H9 (cell line): ENCODE measurements around the gene MUS81. TPM values are rescaled to one million over a fixed set of nuclear protein-coding genes. Genes with fewer than 3 reads are reported as not detected.

ENCODE experiments used
- DNase-seq: peaks from one replicate; pipeline ENCODE4 v3.0.0-alpha.2; 2017
- H2AFZ ChIP-seq: one replicate; pipeline ENCODE4 v1.6.1; 2013; ENCODE audit warnings: mild to moderate bottlenecking, low read length, control low read depth, moderate library complexity
- H2AK5ac ChIP-seq: 2 replicates; pipeline ENCODE4 v1.6.1; 2013; ENCODE audit warnings: low read length, control low read depth, mixed read lengths; ENCODE audit not compliant: insufficient read length
- H2BK120ac ChIP-seq: one replicate; pipeline ENCODE4 v1.6.1; 2013; ENCODE audit warnings: low read depth, mild to moderate bottlenecking, low read length, control low read depth, inconsistent platforms; ENCODE audit not compliant: poor library complexity, severe bottlenecking
- H2BK12ac ChIP-seq: 2 replicates; pipeline ENCODE4 v1.6.1; 2013; ENCODE audit warnings: low read length, control low read depth, mixed read lengths, low read depth; ENCODE audit not compliant: insufficient read length
- H2BK15ac ChIP-seq: 2 replicates; pipeline ENCODE4 v1.6.1; 2013; ENCODE audit warnings: low read depth, low read length, control low read depth
- H2BK20ac ChIP-seq: one replicate; pipeline ENCODE4 v1.6.1; 2013; ENCODE audit warnings: low read depth, mild to moderate bottlenecking, low read length, control low read depth, inconsistent platforms; ENCODE audit not compliant: poor library complexity, severe bottlenecking
- H2BK5ac ChIP-seq: 2 replicates; pipeline ENCODE4 v1.6.1; 2013; ENCODE audit warnings: low read length, control low read depth, mixed read lengths; ENCODE audit not compliant: insufficient read length
- H3K14ac ChIP-seq: 2 replicates; pipeline ENCODE4 v1.6.1; 2013; ENCODE audit warnings: low read length, control low read depth; ENCODE audit not compliant: insufficient read depth
- H3K18ac ChIP-seq: 2 replicates; pipeline ENCODE4 v1.6.1; 2013; ENCODE audit warnings: low read depth, mild to moderate bottlenecking, mixed read lengths, low read length, control low read depth; ENCODE audit not compliant: insufficient read length
- H3K23ac ChIP-seq: 2 replicates; pipeline ENCODE4 v1.6.1; 2013; ENCODE audit warnings: low read length, control low read depth, mixed read lengths, low read depth; ENCODE audit not compliant: insufficient read length
- H3K23me2 ChIP-seq: 2 replicates; pipeline ENCODE4 v1.6.1; 2013; ENCODE audit warnings: low read depth, mild to moderate bottlenecking, mixed read lengths, low read length, control low read depth; ENCODE audit not compliant: insufficient read length, poor library complexity, severe bottlenecking
- H3K27ac ChIP-seq: 2 replicates; pipeline ENCODE4 v1.5.1; 2013; ENCODE audit warnings: low read length, control low read depth, mixed read lengths, low read depth; ENCODE audit not compliant: insufficient read length
- H3K27me3 ChIP-seq: 2 replicates; pipeline ENCODE4 v1.6.1; 2013; ENCODE audit warnings: low read length, control low read depth, inconsistent platforms; ENCODE audit not compliant: insufficient read depth
- H3K4ac ChIP-seq: 2 replicates; pipeline ENCODE4 v1.6.1; 2013; ENCODE audit warnings: low read depth, mild to moderate bottlenecking, control low read depth, inconsistent platforms, low read length, moderate library complexity
- H3K4me1 ChIP-seq: 2 replicates; pipeline ENCODE4 v1.6.1; 2013; ENCODE audit warnings: low read length, control low read depth, inconsistent platforms; ENCODE audit not compliant: insufficient read depth
- H3K4me2 ChIP-seq: 2 replicates; pipeline ENCODE4 v1.6.1; 2013; ENCODE audit warnings: low read length, control low read depth, mixed read lengths; ENCODE audit not compliant: insufficient read length, insufficient read depth
- H3K56ac ChIP-seq: 2 replicates; pipeline ENCODE4 v1.6.1; 2013; ENCODE audit warnings: low read depth, mild to moderate bottlenecking, mixed read lengths, low read length, control low read depth; ENCODE audit not compliant: insufficient read length
- H3K79me1 ChIP-seq: 2 replicates; pipeline ENCODE4 v1.6.1; 2013; ENCODE audit warnings: low read depth, mild to moderate bottlenecking, moderate library complexity, low read length, control low read depth, inconsistent platforms; ENCODE audit not compliant: insufficient read depth, poor library complexity, severe bottlenecking
- H3K79me2 ChIP-seq: 2 replicates; pipeline ENCODE4 v1.6.1; 2013; ENCODE audit warnings: low read length, control low read depth, inconsistent platforms; ENCODE audit not compliant: insufficient read depth
- H3K9ac ChIP-seq: 2 replicates; pipeline ENCODE4 v1.6.1; 2013; ENCODE audit warnings: low read length, control low read depth, mixed read lengths; ENCODE audit not compliant: insufficient read length; ENCODE audit errors: extremely low read depth
- H3K9me3 ChIP-seq: one replicate; pipeline ENCODE4 v1.6.1; 2013; ENCODE audit warnings: low read depth, low read length, inconsistent platforms; ENCODE audit not compliant: control insufficient read depth
- H3T11ph ChIP-seq: one replicate; pipeline ENCODE4 v1.6.1; 2013; ENCODE audit warnings: mild to moderate bottlenecking, low read length, control low read depth, inconsistent platforms
- H4K20me1 ChIP-seq: one replicate; pipeline ENCODE4 v1.6.1; 2013; ENCODE audit not compliant: control insufficient read depth, insufficient read length, insufficient read depth
- H4K5ac ChIP-seq: 2 replicates; pipeline ENCODE4 v1.6.1; 2013; ENCODE audit warnings: low read depth, mild to moderate bottlenecking, mixed read lengths, low read length, control low read depth; ENCODE audit not compliant: insufficient read length
- H4K8ac ChIP-seq: replicated peaks from 2 replicates; pipeline ENCODE4 v1.6.1; 2013; ENCODE audit warnings: low read length, control low read depth, mixed read lengths, low read depth; ENCODE audit not compliant: insufficient read length
- H4K91ac ChIP-seq: 2 replicates; pipeline ENCODE4 v1.6.1; 2013; ENCODE audit warnings: low read depth, mild to moderate bottlenecking, moderate library complexity, mixed read lengths, low read length, control low read depth; ENCODE audit not compliant: insufficient read length
- H3K27ac Mint-ChIP-seq, 3 experiments: 2 replicates in 2 of 3; 3 replicates in 1 of 3; pipeline ENCODE4 v1.8.0; 2020 to 2021; ENCODE audit warnings: mixed read lengths in 3 of 3, mild to moderate bottlenecking in 1 of 3, moderate library complexity in 1 of 3
- H3K27me3 Mint-ChIP-seq: 2 replicates; pipeline ENCODE4 v1.8.0; 2021; ENCODE audit warnings: low read depth, mild to moderate bottlenecking, moderate library complexity, mixed read lengths
- H3K36me3 Mint-ChIP-seq, 3 experiments: 2 replicates in 2 of 3; 3 replicates in 1 of 3; pipeline ENCODE4 v1.8.0; 2020 to 2021; ENCODE audit warnings: low read depth in 3 of 3, mixed read lengths in 3 of 3; ENCODE audit not compliant: insufficient read depth in 1 of 3
- H3K4me1 Mint-ChIP-seq, 2 experiments: 2 replicates each; pipeline ENCODE4 v1.8.0; 2020; ENCODE audit warnings: mixed read lengths in 2 of 2
- H3K4me3 Mint-ChIP-seq, 2 experiments: 2 replicates in 1 of 2; 3 replicates in 1 of 2; pipeline ENCODE4 v1.8.0; 2020 to 2021; ENCODE audit warnings: mild to moderate bottlenecking in 2 of 2, mixed read lengths in 2 of 2, moderate library complexity in 1 of 2
- H3K9me3 Mint-ChIP-seq, 2 experiments: 2 replicates in 1 of 2; 3 replicates in 1 of 2; pipeline ENCODE4 v1.8.0; 2020; ENCODE audit warnings: mild to moderate bottlenecking in 2 of 2, mixed read lengths in 2 of 2, moderate library complexity in 1 of 2
- WGBS: extraction: QIAGEN DNeasy Blood & Tissue Kit; methylation state at CpG from one replicate; pipeline ENCODE4 v1.1.7; 2013; ENCODE audit warnings: missing lambda C conversion rate, low lambda C conversion rate, mixed read lengths; ENCODE audit not compliant: insufficient read length; ENCODE audit errors: extremely low coverage; 5-methylcytosine and 5-hydroxymethylcytosine counted together
- total RNA-seq: library from RNA; stranded (reverse); gene quantifications from 2 replicates; pipeline ENCODE4 v1.2.1, GENCODE V29; 2021
- TF ChIP-seq, protein P1 (sequence below): fragments of 200-600 bp; sonication (generic); conservative IDR thresholded peaks from 3 replicates; pipeline ENCODE4 v1.8.0; 2021; ENCODE audit warnings: antibody characterized with exemption, mild to moderate bottlenecking

The MUS81 gene
- total RNA-seq, 1 experiment from 2014 or later, result 49.2 TPM

DNA sequence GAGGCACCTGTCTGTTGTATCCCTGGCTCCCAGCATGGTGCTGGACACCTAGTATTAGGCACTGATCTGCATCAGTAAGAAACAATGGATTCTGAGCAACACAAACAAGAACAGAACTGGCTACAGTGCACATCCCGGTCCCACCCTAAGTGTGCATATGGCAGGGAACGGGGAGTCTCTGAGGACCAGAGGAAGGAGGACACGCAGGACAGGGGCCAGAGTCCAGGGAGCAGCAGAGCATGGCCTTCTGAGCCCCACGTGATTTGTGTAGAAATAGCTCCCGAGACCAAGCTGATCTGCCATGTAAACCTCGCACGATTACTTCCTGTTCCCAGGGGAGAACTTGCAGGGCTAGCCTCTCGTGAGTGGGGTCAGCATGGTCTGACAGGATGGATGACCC, 39.1 kb upstream of the MUS81 start:
- H3K27ac Mint-ChIP-seq, result no peak overlapping the region
- H3K27me3 Mint-ChIP-seq, result peaks cover 17% of the 10 kb centered on the region
- H2BK12ac ChIP-seq, result no peak overlapping the region
- no peak overlapping the region for H3K27ac ChIP-seq
- no peak overlapping the region for H3K9ac ChIP-seq
- H3K4me2 ChIP-seq, result no peak overlapping the region
- no peaks in the 10 kb centered on the region for H3K4me1 ChIP-seq
- H3K36me3 Mint-ChIP-seq, result no peaks in the 10 kb centered on the region; a peak in 1 of 7 replicates
- TF ChIP-seq, protein P1, sequence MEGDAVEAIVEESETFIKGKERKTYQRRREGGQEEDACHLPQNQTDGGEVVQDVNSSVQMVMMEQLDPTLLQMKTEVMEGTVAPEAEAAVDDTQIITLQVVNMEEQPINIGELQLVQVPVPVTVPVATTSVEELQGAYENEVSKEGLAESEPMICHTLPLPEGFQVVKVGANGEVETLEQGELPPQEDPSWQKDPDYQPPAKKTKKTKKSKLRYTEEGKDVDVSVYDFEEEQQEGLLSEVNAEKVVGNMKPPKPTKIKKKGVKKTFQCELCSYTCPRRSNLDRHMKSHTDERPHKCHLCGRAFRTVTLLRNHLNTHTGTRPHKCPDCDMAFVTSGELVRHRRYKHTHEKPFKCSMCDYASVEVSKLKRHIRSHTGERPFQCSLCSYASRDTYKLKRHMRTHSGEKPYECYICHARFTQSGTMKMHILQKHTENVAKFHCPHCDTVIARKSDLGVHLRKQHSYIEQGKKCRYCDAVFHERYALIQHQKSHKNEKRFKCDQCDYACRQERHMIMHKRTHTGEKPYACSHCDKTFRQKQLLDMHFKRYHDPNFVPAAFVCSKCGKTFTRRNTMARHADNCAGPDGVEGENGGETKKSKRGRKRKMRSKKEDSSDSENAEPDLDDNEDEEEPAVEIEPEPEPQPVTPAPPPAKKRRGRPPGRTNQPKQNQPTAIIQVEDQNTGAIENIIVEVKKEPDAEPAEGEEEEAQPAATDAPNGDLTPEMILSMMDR, result no peak
- H3K79me2 ChIP-seq, result no peaks in the 10 kb centered on the region
- no peak overlapping the region for H3K14ac ChIP-seq
- H4K91ac ChIP-seq, result no peak overlapping the region
- no peak overlapping the region for H2AFZ ChIP-seq
- no peaks in the 10 kb centered on the region; a peak in 1 of 5 replicates for H3K9me3 Mint-ChIP-seq
- peaks cover 0 to 8% of the 10 kb centered on the region in 2 experiments; a peak in 1 of 4 replicates for H3K4me1 Mint-ChIP-seq
- no peak for DNase-seq
- H3K56ac ChIP-seq, result no peak overlapping the region
- H3K9me3 ChIP-seq, result no peaks in the 10 kb centered on the region
- H2BK5ac ChIP-seq, result no peak overlapping the region
- no peak overlapping the region for H3K23ac ChIP-seq
- no peak overlapping the region for H3K4me3 Mint-ChIP-seq
- H3K23me2 ChIP-seq, result peaks cover 3% of the 10 kb centered on the region
- H4K20me1 ChIP-seq, result no peaks in the 10 kb centered on the region
- H3K4ac ChIP-seq, result no peak overlapping the region
- H2BK15ac ChIP-seq, result no peak overlapping the region
- no CpG with 5 or more reads among the region's 8 CpGs for WGBS
- no peaks in the 10 kb centered on the region for H3K79me1 ChIP-seq
- no peak overlapping the region for H2BK20ac ChIP-seq
- H3T11ph ChIP-seq, result no peak overlapping the region
- no peak overlapping the region for H4K8ac ChIP-seq
- H2AK5ac ChIP-seq, result peak overlapping the region; percentile 5
- H4K5ac ChIP-seq, result no peak overlapping the region
- no peaks in the 10 kb centered on the region for H3K27me3 ChIP-seq
- no peak overlapping the region for H3K18ac ChIP-seq
- no peak overlapping the region for H2BK120ac ChIP-seq
